Mesothelial cell of epicardium (in vitro differentiated cells): ENCODE results near the gene NSL1. TPM values are rescaled to one million over a fixed set of nuclear protein-coding genes. Genes with fewer than 3 reads are reported as not detected.
A peak's percentile ranks its signal among the peaks of the same experiment; 100 is the strongest.

Experiments
- DNase-seq, 2 experiments: peaks; one replicate each; pipeline ENCODE4 v3.0.0; 2021; ENCODE audit warnings: low spot score in 2 of 2; ENCODE audit not compliant: unreplicated experiment in 2 of 2
- H3K27ac Mint-ChIP-seq: 2 replicates; pipeline ENCODE4 v1.8.0; 2021; ENCODE audit warnings: mixed read lengths
- H3K27me3 Mint-ChIP-seq: 2 replicates; pipeline ENCODE4 v1.8.0; 2021; ENCODE audit warnings: low read depth, mixed read lengths
- H3K36me3 Mint-ChIP-seq: 2 replicates; pipeline ENCODE4 v1.8.0; 2021; ENCODE audit warnings: mixed read lengths
- H3K4me1 Mint-ChIP-seq: 2 replicates; pipeline ENCODE4 v1.8.0; 2021; ENCODE audit warnings: mixed read lengths
- H3K4me3 Mint-ChIP-seq: 2 replicates; pipeline ENCODE4 v1.8.0; 2021; ENCODE audit warnings: mild to moderate bottlenecking, moderate library complexity, mixed read lengths
- H3K9me3 Mint-ChIP-seq: 2 replicates; pipeline ENCODE4 v1.8.0; 2021; ENCODE audit warnings: mixed read lengths
- total RNA-seq: library from RNA; stranded (reverse); gene quantifications from 3 replicates; pipeline ENCODE4 v1.2.1, GENCODE V29; 2021
- TF ChIP-seq, protein P1 (sequence below): fragments of 200-600 bp; sonication (generic); IDR thresholded peaks from one replicate; pipeline ENCODE4 v1.5.0; 2021; ENCODE audit warnings: antibody characterized with exemption; ENCODE audit not compliant: unreplicated experiment

NSL1 gene
- total RNA-seq, 1 donor from 2014 or later = 26.1 TPM

DNA sequence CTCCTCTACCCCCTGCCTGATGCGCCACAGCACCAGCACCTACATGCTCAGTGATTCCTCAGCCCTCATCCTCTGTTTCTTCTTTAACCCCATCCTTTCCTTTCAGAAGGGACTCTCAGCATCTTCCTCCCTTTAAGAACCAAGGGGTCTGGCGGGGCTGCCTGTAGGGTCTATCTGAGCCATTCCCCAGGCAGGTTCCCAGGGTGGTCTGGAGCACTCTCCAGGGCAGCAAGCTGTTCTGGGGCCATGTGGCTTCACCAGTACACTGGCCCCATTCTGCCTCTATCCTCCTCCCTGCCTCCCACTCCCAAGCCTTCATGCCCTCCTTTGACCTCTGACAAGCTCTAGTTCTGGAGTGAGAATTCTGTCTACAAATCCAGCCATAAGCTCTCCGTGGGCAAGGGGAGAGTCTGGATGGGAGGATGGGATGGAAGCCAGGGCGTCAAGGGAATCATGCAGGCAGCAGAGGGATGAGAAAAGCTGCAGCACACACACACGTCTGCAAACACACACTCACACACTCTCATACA lies 102.3 kb downstream of the NSL1 start:
- Mint-ChIP-seq H3K9me3 (no peaks in the 10 kb centered on the region), H3K4me1 (no peaks in the 10 kb centered on the region), H3K27me3 (peaks cover 27% of the 10 kb centered on the region), H3K27ac (no peak overlapping the region), H3K36me3 (no peaks in the 10 kb centered on the region), H3K4me3 (no peak overlapping the region)
- TF ChIP-seq, protein P1, sequence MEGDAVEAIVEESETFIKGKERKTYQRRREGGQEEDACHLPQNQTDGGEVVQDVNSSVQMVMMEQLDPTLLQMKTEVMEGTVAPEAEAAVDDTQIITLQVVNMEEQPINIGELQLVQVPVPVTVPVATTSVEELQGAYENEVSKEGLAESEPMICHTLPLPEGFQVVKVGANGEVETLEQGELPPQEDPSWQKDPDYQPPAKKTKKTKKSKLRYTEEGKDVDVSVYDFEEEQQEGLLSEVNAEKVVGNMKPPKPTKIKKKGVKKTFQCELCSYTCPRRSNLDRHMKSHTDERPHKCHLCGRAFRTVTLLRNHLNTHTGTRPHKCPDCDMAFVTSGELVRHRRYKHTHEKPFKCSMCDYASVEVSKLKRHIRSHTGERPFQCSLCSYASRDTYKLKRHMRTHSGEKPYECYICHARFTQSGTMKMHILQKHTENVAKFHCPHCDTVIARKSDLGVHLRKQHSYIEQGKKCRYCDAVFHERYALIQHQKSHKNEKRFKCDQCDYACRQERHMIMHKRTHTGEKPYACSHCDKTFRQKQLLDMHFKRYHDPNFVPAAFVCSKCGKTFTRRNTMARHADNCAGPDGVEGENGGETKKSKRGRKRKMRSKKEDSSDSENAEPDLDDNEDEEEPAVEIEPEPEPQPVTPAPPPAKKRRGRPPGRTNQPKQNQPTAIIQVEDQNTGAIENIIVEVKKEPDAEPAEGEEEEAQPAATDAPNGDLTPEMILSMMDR = no peak
- no peak for DNase-seq

DNA sequence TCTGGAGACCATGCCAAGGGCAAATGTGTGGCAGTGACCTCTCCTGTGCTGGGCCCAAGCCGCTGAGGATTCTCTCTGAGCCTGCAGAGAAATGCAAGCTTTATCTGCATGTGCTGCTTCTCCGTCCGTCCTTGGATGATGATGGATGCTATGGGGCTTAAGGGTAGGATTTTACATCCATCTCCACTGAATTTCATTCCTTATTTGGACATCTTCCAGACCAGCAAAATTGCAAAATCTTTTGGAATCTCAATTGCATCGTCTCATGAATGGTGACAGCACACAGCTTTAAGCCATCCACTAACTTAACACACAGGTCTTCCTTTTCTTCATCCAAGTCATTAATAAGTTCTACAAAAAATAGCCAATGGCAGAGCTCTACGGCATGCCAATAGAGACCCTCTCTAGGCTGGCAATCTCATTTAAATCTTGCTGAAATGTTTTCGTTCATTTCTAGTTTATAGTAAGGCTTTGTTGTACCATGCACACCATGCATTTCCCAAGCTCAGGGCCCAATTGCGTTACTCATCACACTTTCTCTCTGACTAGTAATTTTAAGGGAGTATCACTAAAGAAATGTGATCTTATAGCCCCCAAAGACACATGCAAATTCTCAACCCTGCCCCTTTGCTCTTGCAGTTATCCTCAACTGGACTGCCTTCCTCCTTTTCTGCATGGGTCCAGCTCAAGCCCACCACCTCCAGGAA lies 103.1 kb downstream of the NSL1 start:
- Mint-ChIP-seq H3K27ac (peak overlapping the region; percentile 32), H3K36me3 (no peaks in the 10 kb centered on the region), H3K4me1 (no peaks in the 10 kb centered on the region), H3K27me3 (peaks cover 24% of the 10 kb centered on the region), H3K4me3 (no peak overlapping the region), H3K9me3 (no peaks in the 10 kb centered on the region)
- TF ChIP-seq, protein P1 = no peak
- no peak for DNase-seq

DNA sequence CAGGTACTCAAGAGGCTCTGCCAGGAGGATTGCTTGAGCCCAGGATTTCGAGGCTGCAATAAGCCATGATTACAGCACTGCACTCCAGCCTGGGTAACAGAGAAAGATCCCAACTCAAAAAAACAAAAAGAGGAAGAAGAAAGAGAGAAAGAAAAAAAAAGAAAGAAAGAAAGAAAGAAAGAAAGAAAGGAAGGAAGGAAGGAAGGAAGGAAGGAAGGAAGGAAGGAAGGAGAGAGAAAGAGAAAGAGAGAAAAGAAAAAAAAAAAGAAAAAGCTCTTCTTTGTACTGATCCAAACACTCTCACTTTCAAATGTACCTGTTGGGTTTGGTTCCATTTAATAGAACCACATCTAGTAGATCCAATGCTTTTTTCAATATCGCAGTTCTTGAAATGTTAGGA lies 103.8 kb downstream of the NSL1 start:
- peaks cover 20% of the 10 kb centered on the region for H3K27me3 Mint-ChIP-seq
- no peak overlapping the region for H3K4me3 Mint-ChIP-seq
- H3K9me3 Mint-ChIP-seq = no peaks in the 10 kb centered on the region
- no peak for DNase-seq
- TF ChIP-seq, protein P1 = no peak
- H3K36me3 Mint-ChIP-seq = no peaks in the 10 kb centered on the region
- no peak overlapping the region for H3K27ac Mint-ChIP-seq
- no peaks in the 10 kb centered on the region for H3K4me1 Mint-ChIP-seq

DNA sequence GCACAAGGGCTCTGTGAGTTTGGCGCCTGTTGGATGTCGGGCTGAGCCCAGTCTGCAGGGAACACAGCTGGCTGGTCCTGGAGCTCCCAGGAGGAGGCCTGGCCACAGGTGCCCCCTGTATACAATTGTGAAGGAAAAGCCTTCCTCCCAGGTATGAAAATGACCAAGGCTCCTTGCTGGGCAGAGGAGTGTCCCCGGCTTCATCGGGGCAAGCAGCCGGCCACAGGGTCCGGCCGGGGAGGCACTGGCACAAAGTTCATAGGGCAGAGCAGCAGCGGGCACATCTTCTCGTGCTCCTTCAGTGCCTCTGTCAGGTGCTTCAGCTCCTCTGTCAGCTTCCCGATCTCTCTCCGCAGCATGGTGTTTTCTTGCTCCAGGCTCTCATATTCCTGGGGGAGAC lies 105.0 kb downstream of the NSL1 start:
- H3K36me3 Mint-ChIP-seq = no peaks in the 10 kb centered on the region

DNA sequence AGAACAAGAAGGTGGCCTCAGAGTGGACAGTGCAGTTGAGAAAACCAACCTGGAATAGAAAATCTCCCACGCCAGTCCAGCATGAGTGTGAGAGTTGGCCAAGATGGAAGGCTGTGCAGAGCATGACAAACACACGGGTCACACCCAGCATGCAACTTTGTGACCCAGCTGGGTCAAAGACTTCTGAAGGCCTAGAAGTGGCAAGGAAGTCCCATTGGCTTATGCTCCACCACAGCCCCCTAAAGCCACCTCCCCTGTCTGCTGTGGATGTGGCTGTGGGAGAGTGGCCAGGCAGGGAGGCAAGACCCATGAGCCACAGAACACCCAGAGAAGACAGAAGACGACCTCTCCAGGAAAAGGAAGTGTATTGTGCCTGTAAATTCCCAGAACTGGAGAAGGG lies 105.5 kb downstream of the NSL1 start:
- H3K4me1 Mint-ChIP-seq = peaks cover 1% of the 10 kb centered on the region
- H3K9me3 Mint-ChIP-seq = no peaks in the 10 kb centered on the region
- no peak for DNase-seq
- no peak overlapping the region for H3K4me3 Mint-ChIP-seq
- no peaks in the 10 kb centered on the region for H3K36me3 Mint-ChIP-seq
- TF ChIP-seq, protein P1 = no peak
- H3K27ac Mint-ChIP-seq = no peak overlapping the region
- H3K27me3 Mint-ChIP-seq = peaks cover 18% of the 10 kb centered on the region

More for the DNA sequence above, 105.0 kb downstream of the NSL1 start:
- TF ChIP-seq, protein P1 = no peak
- Mint-ChIP-seq H3K27ac (no peak overlapping the region), H3K9me3 (no peaks in the 10 kb centered on the region), H3K27me3 (peaks cover 18% of the 10 kb centered on the region), H3K4me3 (no peak overlapping the region), H3K4me1 (no peaks in the 10 kb centered on the region)
- DNase-seq = no peak
